NCI-H510A (cell line): ENCODE measurements around the gene ERC2.

Experiments used
- DNase-seq: peaks from one replicate; lab custom pipeline; 2025; lab: John Stamatoyannopoulos, UW

The ERC2 gene

GRCh38 chr3:55641964-55642363 lies 826.3 kb downstream of the ERC2 start:
- no peak for DNase-seq

GRCh38 chr3:55639896-55640765 lies 828.1 kb downstream of the ERC2 start:
- DNase-seq, result no peak

DNA sequence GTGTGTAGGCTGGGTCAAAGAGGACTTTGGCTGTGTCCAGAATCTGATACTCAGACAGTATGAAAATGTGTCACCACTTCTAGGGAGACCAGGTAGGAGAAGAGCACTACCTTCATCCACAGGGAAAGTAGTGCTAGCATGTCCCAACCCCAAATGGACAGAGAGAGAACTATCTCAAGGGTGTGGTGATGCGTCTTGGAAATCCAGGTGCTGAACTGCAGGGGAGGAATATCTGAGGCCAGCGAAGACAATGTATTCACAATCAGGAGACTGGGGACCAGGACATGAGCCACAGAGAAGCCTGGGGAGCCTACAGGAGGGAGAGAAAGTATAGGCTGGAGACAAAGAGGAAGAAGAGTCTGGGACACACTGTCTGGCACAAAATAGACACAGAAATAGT lies 829.1 kb downstream of the ERC2 start:
- DNase-seq, result no peak

GRCh38 chr3:55637906-55638638 lies 830.2 kb downstream of the ERC2 start:
- no peak for DNase-seq

- DNase-seq, result no peak
Observed at GRCh38 chr3:55636300-55637195, 831.7 kb downstream of the ERC2 start.

DNA sequence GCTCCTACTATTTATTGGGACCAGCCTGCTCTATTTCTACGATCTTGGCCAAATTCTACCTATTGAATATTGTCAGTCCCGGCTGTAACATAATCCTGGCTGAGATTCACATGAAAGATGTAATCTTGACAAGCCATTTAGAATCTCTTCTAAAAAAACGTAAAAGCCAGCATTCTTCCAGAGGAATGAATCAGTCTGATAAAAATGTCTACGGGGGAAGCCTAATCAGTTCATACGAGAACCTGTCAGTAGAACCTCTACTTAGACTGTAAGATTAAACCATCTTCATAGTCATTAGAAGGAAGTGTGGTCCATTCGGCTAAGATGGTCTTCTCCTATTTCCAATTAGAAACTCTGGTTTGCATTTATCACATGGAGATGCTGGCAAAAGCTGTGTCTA lies 833.9 kb downstream of the ERC2 start:
- no peak for DNase-seq

DNA sequence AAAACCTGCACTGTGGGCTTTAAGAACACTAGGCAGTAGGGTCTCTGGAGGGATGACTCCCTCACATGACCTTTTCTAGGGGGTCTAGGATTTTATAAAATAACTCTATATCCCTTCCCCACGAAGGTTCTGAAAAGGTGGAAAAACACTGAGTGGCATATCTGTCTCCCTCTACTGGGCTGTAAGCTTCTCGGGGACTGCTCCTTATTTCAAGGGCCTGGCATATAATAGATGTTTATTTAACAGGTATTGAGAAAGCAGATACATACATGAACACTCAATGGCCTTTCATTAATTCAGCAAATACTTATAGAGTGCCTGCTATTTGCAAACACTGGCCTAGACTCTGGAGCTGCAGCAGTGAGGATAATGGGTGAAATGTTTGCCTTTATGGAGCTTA lies 834.9 kb downstream of the ERC2 start:
- no peak for DNase-seq

DNA sequence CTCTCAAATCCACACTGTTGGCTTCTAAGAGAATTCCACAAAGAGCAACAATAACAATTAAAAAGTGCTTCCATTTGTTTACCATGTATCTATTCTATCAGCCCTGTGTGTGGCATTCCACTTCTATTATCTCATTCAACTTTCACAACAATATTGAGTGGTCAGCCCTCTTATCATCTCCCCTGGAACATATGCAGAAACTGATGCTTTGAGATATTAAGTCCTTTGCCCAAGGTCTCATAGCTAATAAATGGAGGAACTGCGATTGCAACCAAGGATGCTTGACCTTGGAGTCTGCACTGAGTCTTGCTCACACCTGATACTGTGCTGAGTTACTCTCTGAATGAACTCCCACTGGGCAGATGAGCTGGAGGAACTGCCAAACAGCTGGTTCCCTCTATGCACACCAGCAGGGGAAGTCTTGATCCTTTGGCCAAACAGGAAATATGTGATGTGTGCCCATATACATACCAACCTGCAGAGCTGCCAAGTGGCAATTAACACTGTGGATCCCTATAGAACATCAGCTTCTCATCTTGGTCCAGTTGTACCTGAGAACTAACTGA lies 836.4 kb downstream of the ERC2 start:
- no peak for DNase-seq

DNA sequence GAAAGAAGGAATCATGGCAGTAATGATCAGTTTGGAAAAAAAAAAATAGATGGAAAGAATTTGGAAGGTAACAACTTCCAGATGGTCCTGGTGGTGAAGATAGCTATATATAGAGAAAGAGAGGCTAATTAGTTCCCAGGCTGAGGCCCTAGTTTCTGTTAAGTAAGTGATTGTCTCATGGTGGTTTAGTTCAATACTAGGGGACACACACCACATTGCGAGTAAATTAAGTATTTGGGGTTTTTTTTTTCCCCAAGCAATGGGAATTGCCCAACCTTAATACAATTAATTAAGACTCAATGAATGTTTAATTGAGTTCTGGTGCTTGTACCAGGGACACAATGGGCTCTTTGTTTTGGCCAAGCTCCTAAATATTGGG lies 837.4 kb downstream of the ERC2 start:
- no peak for DNase-seq

DNA sequence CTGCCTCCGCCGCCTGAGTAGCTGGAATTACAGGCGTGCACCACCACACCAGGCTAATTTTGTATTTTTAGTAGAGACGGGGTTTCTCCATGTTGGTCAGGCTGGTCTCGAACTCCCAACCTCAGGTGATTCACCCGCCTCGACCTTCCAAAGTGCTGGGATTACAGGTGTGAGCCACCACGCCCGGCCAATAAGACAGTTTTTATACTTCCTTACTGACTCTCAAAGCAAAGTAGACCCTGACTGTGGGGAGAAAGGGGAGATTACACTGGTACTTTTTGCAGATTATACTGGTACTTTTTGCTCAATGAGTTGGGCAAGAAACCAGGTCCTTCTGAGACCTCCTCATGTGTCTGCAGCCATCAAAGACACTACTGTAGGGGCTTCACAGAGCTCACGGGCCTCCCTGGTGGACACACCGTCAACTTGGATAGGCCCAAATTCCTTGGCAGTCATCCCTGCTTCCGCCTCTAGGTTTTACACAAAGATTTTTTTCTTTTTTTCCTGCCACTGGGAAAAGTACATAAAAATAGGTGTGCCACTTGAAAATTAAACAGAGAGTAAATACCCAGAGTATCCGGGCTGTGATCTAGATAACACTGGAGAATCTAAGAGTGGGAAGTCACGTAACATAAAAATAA lies 837.9 kb downstream of the ERC2 start:
- DNase-seq, result no peak

DNA sequence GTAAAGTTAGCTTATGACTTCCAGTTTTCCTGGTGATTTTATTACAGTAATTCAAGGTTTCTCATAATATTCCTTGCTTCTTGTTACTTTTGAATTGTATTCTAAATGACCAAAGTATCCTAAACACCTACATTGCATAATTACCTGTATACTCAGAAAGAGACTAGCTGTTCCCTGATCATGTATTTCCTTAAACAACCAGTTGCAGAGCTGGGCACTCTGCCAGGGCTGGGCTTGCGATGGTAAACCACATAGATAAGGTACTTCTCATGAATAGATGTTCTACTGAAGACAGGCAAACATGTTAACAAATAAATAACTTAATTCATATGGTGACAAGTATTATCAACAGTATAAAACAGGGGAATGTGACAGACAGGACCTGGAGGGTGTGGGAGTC lies 838.8 kb downstream of the ERC2 start:
- DNase-seq, result peak; percentile 3

DNA sequence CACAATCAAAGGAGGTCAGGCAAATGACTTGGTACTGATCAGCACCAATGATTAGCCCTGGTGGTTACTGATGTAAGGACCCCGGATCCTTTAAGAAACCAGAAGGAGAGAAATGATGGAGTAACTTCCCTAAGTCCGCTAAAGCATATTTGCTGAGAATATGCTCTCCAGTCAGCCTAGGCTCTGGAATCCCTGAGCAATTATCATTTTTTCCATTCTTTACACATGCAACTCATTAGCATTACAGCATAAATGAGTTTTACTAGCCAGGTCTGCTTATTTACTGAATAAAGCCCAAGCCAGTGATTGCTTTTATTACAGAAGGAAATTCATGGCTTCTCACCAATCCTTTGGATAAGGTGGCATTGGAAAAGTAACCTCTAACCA lies 842.0 kb downstream of the ERC2 start:
- no peak for DNase-seq

GRCh38 chr3:55624238-55624637 lies 844.0 kb downstream of the ERC2 start:
- DNase-seq, result no peak

DNA sequence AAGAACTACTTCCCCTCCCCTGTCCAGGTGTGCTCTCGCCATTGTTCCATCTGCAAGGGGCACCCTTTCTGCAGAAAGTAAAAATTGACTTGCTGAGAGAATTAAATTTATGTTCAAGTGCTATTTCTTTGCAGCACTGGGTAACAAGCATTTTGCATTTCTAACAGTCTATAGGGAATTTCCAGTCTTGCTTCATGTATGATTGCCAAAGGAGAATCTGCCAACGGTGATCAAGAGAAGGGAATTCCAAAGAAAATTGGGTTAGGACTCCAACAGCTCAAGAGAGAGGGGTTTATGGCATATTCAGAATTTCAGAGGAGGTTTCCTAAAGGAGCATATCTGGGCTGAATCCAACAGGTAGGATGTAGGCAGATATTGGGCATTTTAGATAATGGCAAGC lies 844.5 kb downstream of the ERC2 start:
- no peak for DNase-seq

DNA sequence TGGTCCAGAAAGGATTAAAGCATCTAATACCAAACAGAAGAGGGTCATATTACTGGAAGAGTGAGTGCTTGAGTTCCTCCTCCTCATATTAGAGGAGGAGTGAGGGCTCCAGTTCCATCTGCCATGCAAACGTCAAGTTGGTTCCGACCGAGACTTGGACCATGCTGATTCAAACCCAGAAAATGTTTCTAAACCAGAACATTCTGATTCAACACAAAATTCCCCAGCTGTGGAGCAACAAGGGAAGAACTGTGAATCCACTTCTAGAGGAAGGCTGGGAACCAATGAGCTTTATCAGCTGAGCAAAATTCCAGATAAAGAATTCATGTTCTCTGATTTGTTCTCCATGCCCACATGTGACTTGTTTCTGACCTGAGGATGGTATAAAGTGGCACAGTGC lies 845.5 kb downstream of the ERC2 start:
- no peak for DNase-seq

GRCh38 chr3:55622116-55622515 lies 846.2 kb downstream of the ERC2 start:
- DNase-seq, result no peak

DNA sequence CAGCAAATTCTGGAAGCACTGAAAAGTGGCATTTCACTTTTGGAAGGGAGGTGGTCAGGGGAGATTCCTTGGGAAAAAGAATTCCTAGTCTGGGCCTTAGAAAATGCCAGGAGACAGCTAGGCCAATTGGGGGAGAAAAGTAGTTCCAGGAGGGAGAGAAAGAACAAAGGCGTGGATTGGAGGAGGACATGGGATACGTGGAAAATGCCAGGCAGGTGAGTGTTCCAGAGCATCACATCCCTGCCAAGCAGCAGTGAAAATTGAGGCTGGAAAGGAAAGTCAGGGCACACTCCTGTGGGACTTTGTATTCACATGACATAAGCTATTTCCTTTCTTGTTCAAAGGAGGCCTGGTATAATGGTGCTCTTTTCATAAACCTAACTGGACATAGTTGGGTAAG lies 846.6 kb downstream of the ERC2 start:
- DNase-seq, result no peak

DNA sequence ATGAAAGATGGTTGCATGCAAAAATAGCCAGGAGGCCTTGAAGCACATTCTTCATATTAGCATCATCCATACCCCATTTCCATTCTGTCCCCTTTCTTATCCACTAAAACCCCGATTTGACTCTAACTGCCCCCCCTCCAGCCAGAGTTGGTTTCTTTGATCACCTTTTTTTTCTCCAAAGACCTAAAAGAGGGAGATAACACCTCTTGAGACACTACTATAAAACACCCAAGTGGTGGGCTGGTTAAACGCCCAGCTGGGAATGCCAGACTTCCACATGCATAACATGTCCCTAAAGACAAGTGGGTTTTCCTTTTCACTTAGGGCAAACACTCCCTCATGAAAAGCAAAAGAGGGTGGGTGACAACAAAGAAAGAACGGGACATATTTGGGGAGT lies 847.2 kb downstream of the ERC2 start:
- DNase-seq, result no peak

DNA sequence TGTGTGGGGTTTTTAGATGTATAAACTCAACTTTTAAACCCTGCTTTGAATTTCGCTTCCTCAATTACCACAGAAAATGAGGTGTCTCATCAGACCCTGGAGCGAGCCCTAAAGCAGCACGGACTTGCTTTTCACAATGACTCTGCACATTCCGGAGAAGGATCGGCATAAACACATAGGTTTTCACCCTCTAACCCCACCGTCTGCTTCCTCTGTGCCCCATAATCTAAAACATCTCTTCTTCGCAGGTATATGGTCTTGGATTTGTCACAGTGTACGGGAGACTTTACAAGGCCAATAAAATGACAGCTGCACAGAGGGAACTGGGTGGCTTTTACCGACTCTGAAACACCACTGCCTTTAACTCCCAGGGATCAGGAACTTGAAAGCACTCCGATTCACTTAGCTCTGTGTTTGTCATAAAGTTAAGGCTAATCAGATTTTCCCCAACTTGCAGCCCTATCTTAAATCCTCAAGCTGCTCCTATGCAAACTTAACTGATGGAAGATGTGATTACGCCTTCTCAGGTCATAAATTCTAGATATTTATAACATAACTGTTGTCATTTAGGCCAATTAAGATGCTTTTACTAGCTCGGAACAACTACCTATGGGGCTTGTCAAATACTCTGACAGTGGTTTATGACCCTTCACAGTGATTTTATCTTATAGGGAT lies 847.8 kb downstream of the ERC2 start:
- no peak for DNase-seq

GRCh38 chr3:55619046-55619808 lies 849.0 kb downstream of the ERC2 start:
- DNase-seq, result no peak
